Testis (tissue), 3 donors: ENCODE measurements around the gene TNPO1. TPM values are rescaled to one million over a fixed set of nuclear protein-coding genes. Genes with fewer than 3 reads are reported as not detected.

Experiments used
- DNase-seq: peaks from one replicate; pipeline ENCODE4 v3.0.0-alpha.2; 2019
- H3K27ac ChIP-seq, 2 donors: fragments of 200-600 bp; sonication (generic); one replicate each; pipeline ENCODE4 v1.5.1; 2019
- H3K27me3 ChIP-seq: fragments of 200-600 bp; sonication (generic); one replicate; pipeline ENCODE4 v1.5.1; 2019
- H3K36me3 ChIP-seq: fragments of 200-600 bp; sonication (generic); one replicate; pipeline ENCODE4 v1.5.1; 2017; ENCODE audit warnings: low read depth; ENCODE audit errors: missing control alignments
- H3K4me1 ChIP-seq: fragments of 200-600 bp; sonication (generic); one replicate; pipeline ENCODE4 v1.5.1; 2019
- H3K4me3 ChIP-seq, 2 donors: fragments of 200-600 bp; sonication (generic); one replicate each; pipeline ENCODE4 v1.5.1; 2017 to 2019
- H3K9me3 ChIP-seq: fragments of 200-600 bp; sonication (generic); one replicate; pipeline ENCODE4 v1.5.1; 2017
- POLR2A ChIP-seq: fragments of 450-650 bp; IDR thresholded peaks from one replicate; pipeline ENCODE4 v1.6.1; 2017; ENCODE audit warnings: antibody characterized with exemption, mild to moderate bottlenecking, moderate library complexity
- WGBS, 2 donors: methylation state at CpG; one replicate each; pipeline ENCODE4 v1.1.5; 2018; 5-methylcytosine and 5-hydroxymethylcytosine counted together
- intact Hi-C: fragments of 100-400 bp; cut with DNase I; formaldehyde crosslinking; loops from one replicate; pipeline ENCODE4 v1.15.1; 2023; ENCODE audit warnings: low total_unique reads
- polyA plus RNA-seq: library from polyadenylated mRNA; stranded (reverse); fragments of 350-450 nt; fragmentation: Illumina TruSeq; extraction: RNeasy Lipid Tissue Mini Kit (QIAGEN cat#74804); gene quantifications from one replicate; pipeline ENCODE4 v1.2.3, GENCODE V29; 2014; ENCODE audit warnings: low read depth, low replicate concordance; ENCODE audit not compliant: insufficient read depth
- total RNA-seq, 2 donors: library from RNA; depleted of rRNA; stranded (reverse); fragments of >200 nt; gene quantifications; one replicate each; pipeline ENCODE4 v1.2.3, GENCODE V29; 2016
- TF ChIP-seq, protein P1 (sequence below), 3 experiments: fragments of 450-650 bp in 2 of 3; fragments of 200-600 bp in 1 of 3; sonication (generic) in 1 of 3; IDR thresholded peaks; one replicate each; pipeline ENCODE4 v1.5.1; 2016 to 2019; ENCODE audit warnings: antibody characterized with exemption in 3 of 3, mild to moderate bottlenecking in 2 of 3, moderate library complexity in 1 of 3

Gene TNPO1
- total and polyA plus RNA-seq, 3 donors from 2014 or later, result 83.4 to 132 (median 120) TPM

DNA sequence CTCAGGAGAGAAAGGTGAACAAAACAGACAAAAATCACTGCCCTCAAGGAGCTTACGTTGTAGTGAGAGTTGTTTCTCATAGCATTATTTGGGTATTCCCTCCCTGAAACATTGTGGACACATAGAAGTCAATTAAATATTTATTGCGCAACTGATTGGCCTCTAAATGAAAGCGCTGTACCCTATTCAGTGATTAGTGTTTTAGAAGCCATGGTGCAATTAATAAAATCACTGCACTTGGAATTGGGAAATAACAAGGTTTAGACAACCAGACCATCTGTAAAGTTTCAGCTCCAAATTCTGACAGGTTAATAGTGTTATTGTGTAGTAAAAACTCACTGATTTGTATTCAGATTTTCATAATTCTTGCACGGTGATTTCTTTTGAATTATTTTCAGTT is 35.9 kb downstream of the TNPO1 start:
- TF ChIP-seq, protein P1, sequence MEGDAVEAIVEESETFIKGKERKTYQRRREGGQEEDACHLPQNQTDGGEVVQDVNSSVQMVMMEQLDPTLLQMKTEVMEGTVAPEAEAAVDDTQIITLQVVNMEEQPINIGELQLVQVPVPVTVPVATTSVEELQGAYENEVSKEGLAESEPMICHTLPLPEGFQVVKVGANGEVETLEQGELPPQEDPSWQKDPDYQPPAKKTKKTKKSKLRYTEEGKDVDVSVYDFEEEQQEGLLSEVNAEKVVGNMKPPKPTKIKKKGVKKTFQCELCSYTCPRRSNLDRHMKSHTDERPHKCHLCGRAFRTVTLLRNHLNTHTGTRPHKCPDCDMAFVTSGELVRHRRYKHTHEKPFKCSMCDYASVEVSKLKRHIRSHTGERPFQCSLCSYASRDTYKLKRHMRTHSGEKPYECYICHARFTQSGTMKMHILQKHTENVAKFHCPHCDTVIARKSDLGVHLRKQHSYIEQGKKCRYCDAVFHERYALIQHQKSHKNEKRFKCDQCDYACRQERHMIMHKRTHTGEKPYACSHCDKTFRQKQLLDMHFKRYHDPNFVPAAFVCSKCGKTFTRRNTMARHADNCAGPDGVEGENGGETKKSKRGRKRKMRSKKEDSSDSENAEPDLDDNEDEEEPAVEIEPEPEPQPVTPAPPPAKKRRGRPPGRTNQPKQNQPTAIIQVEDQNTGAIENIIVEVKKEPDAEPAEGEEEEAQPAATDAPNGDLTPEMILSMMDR (IDR thresholded peaks at IDR 0.05), result no peak
- TF ChIP-seq POLR2A, result no peak
- WGBS, 2 donors, result 80 to 87% methylated on average over 4 of the region's 4 CpGs
- peaks cover 21% of the 10 kb centered on the region for H3K4me1 ChIP-seq

DNA sequence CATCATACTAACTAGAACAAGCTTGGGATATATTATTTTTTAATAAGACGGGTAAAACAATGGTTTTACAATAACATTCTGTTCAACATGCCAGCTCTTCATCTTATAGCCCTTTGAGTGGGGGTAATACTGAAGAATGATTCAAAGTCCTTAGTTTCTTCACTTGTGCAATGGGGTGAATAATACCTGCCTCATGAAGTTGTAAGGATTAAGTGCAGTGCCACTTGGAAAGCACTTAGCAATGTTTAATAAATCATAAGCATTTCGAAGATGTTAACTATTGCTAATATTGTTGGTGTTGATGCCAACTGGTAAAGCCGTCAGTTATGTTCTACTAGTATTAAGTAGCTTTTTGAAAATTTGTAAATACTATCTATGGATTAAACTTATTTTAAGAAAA is 38.0 kb downstream of the TNPO1 start:
- no peak for TF ChIP-seq POLR2A
- TF ChIP-seq, protein P1 (IDR thresholded peaks at IDR 0.05), result no peak
- H3K4me1 ChIP-seq, result peaks cover 17% of the 10 kb centered on the region

More for the DNA sequence above, 35.9 kb downstream of the TNPO1 start:
- Histone ChIP-seq H3K9me3 (no peaks in the 10 kb centered on the region), H3K36me3 (no peaks in the 10 kb centered on the region), H3K27ac (no peak overlapping the region), H3K4me3 (no peak overlapping the region), H3K27me3 (no peaks in the 10 kb centered on the region)
- intact Hi-C loops, result no loop called here
- no peak for DNase-seq

DNA sequence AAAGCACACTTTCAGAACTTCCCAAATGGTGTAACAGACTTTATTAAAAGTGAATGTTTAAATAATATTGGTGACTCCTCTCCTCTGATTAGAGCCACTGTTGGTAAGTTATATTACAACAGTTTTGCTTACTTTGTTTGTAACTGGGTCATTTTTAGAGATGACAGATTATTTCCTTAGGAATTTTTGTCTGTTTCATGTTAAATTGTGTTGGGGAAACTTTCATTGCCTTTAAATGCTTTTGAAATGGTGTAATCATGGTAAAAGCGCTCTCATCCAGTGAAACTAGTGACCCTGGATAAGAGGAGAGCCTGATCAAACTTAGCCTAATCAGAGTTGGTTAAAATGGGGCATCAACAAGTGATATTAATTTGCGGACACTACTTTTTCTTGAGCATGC is 39.4 kb downstream of the TNPO1 start:
- no peaks in the 10 kb centered on the region for H3K9me3 ChIP-seq
- TF ChIP-seq POLR2A, result no peak
- TF ChIP-seq, protein P1 (IDR thresholded peaks at IDR 0.05), result no peak
- no peak overlapping the region for H3K4me3 ChIP-seq
- H3K27me3 ChIP-seq, result no peaks in the 10 kb centered on the region
- no peak overlapping the region for H3K27ac ChIP-seq
- H3K4me1 ChIP-seq, result peaks cover 9% of the 10 kb centered on the region
- no peak for DNase-seq
- intact Hi-C loops, result no loop called here
- 92 to 99% methylated on average over 2 of the region's 2 CpGs for WGBS, 2 donors
- no peaks in the 10 kb centered on the region for H3K36me3 ChIP-seq

More for the DNA sequence above, 38.0 kb downstream of the TNPO1 start:
- H3K4me3 ChIP-seq, result no peak overlapping the region
- intact Hi-C loops, result no loop called here
- H3K27ac ChIP-seq, result no peak overlapping the region
- no peaks in the 10 kb centered on the region for H3K36me3 ChIP-seq
- 83 to 90% methylated on average over 3 of the region's 3 CpGs for WGBS, 2 donors
- no peak for DNase-seq
- H3K27me3 ChIP-seq, result no peaks in the 10 kb centered on the region
- no peaks in the 10 kb centered on the region for H3K9me3 ChIP-seq

DNA sequence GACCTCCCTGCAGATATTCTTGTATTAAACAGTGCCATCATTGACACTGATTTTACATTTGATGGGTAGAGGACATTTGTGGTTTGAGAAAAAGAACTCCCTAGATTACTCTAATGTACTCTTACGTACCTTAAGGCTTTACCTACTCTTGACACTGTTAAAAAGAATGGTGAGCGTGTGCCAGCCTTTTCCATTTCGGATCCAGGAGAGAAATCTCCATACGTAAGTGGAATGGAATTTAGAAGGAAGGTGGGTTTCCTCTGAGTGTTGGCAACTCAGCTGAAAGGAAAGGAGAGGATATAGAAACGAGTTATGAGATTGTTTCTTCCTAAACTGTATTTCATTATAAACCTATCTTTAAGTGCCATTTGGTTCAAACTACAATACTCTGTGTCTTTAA is 40.9 kb downstream of the TNPO1 start:
- Histone ChIP-seq H3K4me3 (no peak overlapping the region), H3K27me3 (no peaks in the 10 kb centered on the region), H3K27ac (no peak overlapping the region), H3K4me1 (no peaks in the 10 kb centered on the region), H3K9me3 (no peaks in the 10 kb centered on the region), H3K36me3 (no peaks in the 10 kb centered on the region)
- 87 to 89% methylated on average over 5 of the region's 5 CpGs for WGBS, 2 donors
- intact Hi-C loops, result no loop called here
- DNase-seq, result no peak
- no peak for TF ChIP-seq POLR2A
- TF ChIP-seq, protein P1 (IDR thresholded peaks at IDR 0.05), result no peak

DNA sequence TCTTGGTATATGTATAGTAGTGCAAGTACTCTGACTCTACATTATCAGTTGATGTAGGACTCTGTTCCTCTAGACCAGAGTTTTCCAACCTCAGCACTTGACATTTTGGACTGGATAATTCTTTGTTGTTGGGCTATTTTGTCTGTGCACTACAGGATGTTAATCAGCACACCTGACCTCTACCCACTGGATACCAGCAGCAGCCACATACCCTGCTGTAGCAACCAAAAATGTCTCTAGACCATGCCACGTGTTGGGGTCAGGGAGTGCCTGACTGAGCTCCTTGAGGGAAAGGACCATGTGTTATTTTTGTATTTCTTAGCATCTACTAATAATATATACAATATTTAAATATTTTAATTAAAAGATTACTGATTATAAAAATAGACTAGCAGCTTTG is 42.7 kb downstream of the TNPO1 start:
- TF ChIP-seq, protein P1 (IDR thresholded peaks at IDR 0.05), result no peak
- no peak for TF ChIP-seq POLR2A
- Histone ChIP-seq H3K36me3 (no peaks in the 10 kb centered on the region), H3K4me3 (no peak overlapping the region), H3K27me3 (no peaks in the 10 kb centered on the region), H3K4me1 (no peaks in the 10 kb centered on the region), H3K27ac (no peak overlapping the region), H3K9me3 (no peaks in the 10 kb centered on the region)
- intact Hi-C loops, result no loop called here
- WGBS, 2 donors, result 74 to 88% methylated on average over 1 of the region's 1 CpG
- DNase-seq, result no peak
